Suppressor macrophage treated with lipopolysaccharide for 4 hours (primary cell): ENCODE measurements around the gene CCP110.
"Not testable (repeated sequence)": the region's sequence is repeated elsewhere in the genome, so short reads cannot be mapped to it uniquely, and the experiment has no call there.

Experiments
- DNase-seq: peaks from one replicate; pipeline ENCODE4 v3.0.0-alpha.2; 2020

Gene CCP110

GRCh38 chr16:19513377-19514053, 10.2 kb upstream of the CCP110 start:
- peak; percentile 85 for DNase-seq

- peak; percentile 19 for DNase-seq
These were observed 8.0 kb upstream of the CCP110 start for GRCh38 chr16:19515757-19516156.

GRCh38 chr16:19517424-19518089, 6.2 kb upstream of the CCP110 start:
- DNase-seq: peak; percentile 37

- no peak for DNase-seq
These were observed 5.4 kb upstream of the CCP110 start for GRCh38 chr16:19518388-19518787.

- DNase-seq: no peak
These were observed 2.8 kb upstream of the CCP110 start for GRCh38 chr16:19520861-19521331.

- peak; percentile 93 for DNase-seq
These were observed 2.0 kb upstream of the CCP110 start, which contains the start of gene GDE1 for GRCh38 chr16:19521471-19522396. Gene GDE1 (minus strand): TSS chr16:19522098. CDS start chr16:19521964, 134 bp downstream.

- no peak for DNase-seq
These were observed 1.4 kb upstream of the CCP110 start for GRCh38 chr16:19522397-19522732.

- DNase-seq: no peak
These were observed 982 bp upstream of the CCP110 start for GRCh38 chr16:19522760-19523159.

GRCh38 chr16:19523184-19523558, 571 bp upstream of the CCP110 start:
- no peak for DNase-seq

GRCh38 chr16:19524356-19524615, 544 bp downstream of the CCP110 start:
- no peak for DNase-seq

GRCh38 chr16:19524616-19525384, 1.1 kb downstream of the CCP110 start:
- DNase-seq: peak; percentile 63

- no peak for DNase-seq
These were observed 1.6 kb downstream of the CCP110 start for GRCh38 chr16:19525385-19525723.

GRCh38 chr16:19527161-19527560, 3.4 kb downstream of the CCP110 start:
- DNase-seq: no peak

- DNase-seq: no peak
These were observed 4.9 kb downstream of the CCP110 start for GRCh38 chr16:19528666-19529065.

GRCh38 chr16:19532601-19533000, 8.9 kb downstream of the CCP110 start:
- DNase-seq: no peak

- no peak for DNase-seq
These were observed 16.7 kb downstream of the CCP110 start for GRCh38 chr16:19540241-19540970.

- DNase-seq: no peak
These were observed 18.5 kb downstream of the CCP110 start for GRCh38 chr16:19542138-19542821.

GRCh38 chr16:19543278-19543996, 19.7 kb downstream of the CCP110 start:
- not testable (repeated sequence) for DNase-seq

- no peak for DNase-seq
These were observed 24.4 kb downstream of the CCP110 start for GRCh38 chr16:19548144-19548543.

GRCh38 chr16:19549673-19550072, 25.9 kb downstream of the CCP110 start:
- DNase-seq: no peak
